Breast epithelium (tissue), 3 donors: ENCODE data around the gene SH3BP4.

Experiments
- POLR2A ChIP-seq: fragments of 450-650 bp; IDR thresholded peaks from one replicate; pipeline ENCODE4 v1.6.1; 2016; ENCODE audit warnings: antibody characterized with exemption, mild to moderate bottlenecking, moderate library complexity
- POLR2AphosphoS5 ChIP-seq, 3 donors: sonication (generic); formaldehyde crosslinking; IDR thresholded peaks; one replicate each; pipeline ENCODE4 v1.6.1; 2017; ENCODE audit warnings: antibody characterized with exemption in 3 of 3
- TF ChIP-seq, protein P1 (sequence below), 3 donors: fragments of 450-650 bp; IDR thresholded peaks; one replicate each; pipeline ENCODE4 v1.5.1; 2016 to 2017; ENCODE audit warnings: antibody characterized with exemption in 3 of 3, mild to moderate bottlenecking in 3 of 3, moderate library complexity in 3 of 3

DNA sequence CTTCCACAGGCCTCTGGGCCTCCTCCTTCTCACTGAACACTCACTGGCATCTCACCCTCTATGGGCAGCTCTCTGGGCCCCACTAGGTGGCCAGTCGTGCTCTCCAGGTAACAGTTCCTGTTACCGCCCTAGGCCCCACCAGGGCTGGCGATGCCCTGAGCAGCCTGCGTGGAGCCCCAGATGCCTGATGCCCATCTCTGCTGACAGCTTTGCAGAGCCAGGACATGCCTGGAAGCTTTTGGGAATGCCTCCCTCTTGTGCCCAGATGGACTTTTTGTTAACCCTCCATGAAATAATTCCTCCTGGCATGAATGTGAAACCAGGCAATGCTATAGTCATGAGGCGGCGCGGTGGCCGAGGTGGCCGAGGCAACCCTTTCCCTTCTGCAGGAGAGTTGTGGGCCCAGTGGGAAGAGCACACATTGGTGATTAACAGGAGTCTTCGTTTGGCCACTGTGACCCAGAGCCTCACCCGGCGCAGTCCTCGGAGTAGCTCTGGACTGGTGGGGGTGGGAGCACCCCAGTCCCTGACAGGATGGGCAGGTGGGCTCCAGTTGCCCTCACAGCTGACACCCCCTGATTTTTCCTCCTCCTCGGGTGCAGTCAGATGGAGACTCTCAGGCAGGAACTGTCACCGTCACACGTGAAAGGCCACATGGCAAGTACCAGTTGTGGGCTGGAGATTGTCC, 80.0 kb downstream of the SH3BP4 start:
- TF ChIP-seq, protein P1, sequence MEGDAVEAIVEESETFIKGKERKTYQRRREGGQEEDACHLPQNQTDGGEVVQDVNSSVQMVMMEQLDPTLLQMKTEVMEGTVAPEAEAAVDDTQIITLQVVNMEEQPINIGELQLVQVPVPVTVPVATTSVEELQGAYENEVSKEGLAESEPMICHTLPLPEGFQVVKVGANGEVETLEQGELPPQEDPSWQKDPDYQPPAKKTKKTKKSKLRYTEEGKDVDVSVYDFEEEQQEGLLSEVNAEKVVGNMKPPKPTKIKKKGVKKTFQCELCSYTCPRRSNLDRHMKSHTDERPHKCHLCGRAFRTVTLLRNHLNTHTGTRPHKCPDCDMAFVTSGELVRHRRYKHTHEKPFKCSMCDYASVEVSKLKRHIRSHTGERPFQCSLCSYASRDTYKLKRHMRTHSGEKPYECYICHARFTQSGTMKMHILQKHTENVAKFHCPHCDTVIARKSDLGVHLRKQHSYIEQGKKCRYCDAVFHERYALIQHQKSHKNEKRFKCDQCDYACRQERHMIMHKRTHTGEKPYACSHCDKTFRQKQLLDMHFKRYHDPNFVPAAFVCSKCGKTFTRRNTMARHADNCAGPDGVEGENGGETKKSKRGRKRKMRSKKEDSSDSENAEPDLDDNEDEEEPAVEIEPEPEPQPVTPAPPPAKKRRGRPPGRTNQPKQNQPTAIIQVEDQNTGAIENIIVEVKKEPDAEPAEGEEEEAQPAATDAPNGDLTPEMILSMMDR (IDR thresholded peaks at IDR 0.05) = no peak
- TF ChIP-seq POLR2AphosphoS5 (IDR thresholded peaks at IDR 0.05) = no peak
- no peak for TF ChIP-seq POLR2A
